ENCODE measurements around the gene PBX1.

PBX1 gene

GRCh38 chr1:164774819-164775654 lies 216.1 kb downstream of the PBX1 start:
- DNase-seq = no peak
- in situ Hi-C loops (cut with HindIII; ENCODE audit: low pct_ligation_motif_present, low pct_unique_long_range_greater_than_20kb, low sequenced_read_pairs) = no loop called here

DNA sequence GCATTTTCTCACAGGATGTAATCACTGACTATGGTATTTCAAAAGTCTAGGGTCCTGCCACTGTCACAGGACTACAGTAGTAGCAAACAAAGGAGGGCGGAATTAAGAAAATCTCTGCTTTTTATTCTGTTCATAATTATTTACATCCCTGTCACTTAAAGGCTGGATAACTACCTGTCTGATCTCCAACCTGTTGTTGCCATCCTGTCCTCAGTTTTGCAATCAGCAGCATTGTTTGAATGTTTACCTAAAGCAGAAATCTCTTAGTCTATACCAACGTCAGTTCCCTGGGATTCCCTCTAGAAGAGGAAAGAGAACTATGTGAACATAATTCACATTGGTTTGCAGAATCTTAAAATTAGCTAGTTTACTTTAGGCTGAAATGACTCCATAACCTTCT lies 218.5 kb downstream of the PBX1 start:
- in situ Hi-C loops (cut with HindIII; ENCODE audit: low pct_ligation_motif_present, low pct_unique_long_range_greater_than_20kb, low sequenced_read_pairs) = no loop called here
- DNase-seq = no peak

- in situ Hi-C loops (cut with HindIII; ENCODE audit: low pct_ligation_motif_present, low pct_unique_long_range_greater_than_20kb, low sequenced_read_pairs) = no loop called here
- DNase-seq = no peak
Measured at GRCh38 chr1:164779376-164779775, 220.4 kb downstream of the PBX1 start.

- DNase-seq = no peak
- in situ Hi-C loops (cut with HindIII; ENCODE audit: low pct_ligation_motif_present, low pct_unique_long_range_greater_than_20kb, low sequenced_read_pairs) = no loop called here
Measured at GRCh38 chr1:164780111-164780812, 221.3 kb downstream of the PBX1 start.

- DNase-seq = no peak
- in situ Hi-C loops (cut with HindIII; ENCODE audit: low pct_ligation_motif_present, low pct_unique_long_range_greater_than_20kb, low sequenced_read_pairs) = no loop called here
Measured at GRCh38 chr1:164780863-164781262, 221.9 kb downstream of the PBX1 start.

DNA sequence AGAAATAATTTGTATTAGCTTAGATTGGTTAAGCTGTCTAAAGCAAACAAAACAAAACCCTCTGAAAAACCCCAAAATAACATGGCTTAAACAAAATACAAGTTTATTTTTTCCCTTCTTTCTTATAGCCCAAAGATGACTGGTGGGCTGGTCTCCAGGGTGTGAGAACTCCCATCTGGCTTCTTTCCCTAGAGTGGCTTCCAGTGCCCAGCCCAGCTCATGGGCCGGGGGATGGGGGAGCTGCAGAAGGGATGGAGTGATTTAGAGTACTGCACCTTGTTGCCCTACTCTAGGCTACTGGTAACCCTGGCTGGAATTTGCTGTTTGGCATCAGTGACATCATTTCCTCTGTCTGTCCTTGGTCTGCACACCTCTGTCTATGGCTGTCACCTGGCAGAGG lies 223.0 kb downstream of the PBX1 start:
- no peak for DNase-seq
- in situ Hi-C loops (cut with HindIII; ENCODE audit: low pct_ligation_motif_present, low pct_unique_long_range_greater_than_20kb, low sequenced_read_pairs) = no loop called here

DNA sequence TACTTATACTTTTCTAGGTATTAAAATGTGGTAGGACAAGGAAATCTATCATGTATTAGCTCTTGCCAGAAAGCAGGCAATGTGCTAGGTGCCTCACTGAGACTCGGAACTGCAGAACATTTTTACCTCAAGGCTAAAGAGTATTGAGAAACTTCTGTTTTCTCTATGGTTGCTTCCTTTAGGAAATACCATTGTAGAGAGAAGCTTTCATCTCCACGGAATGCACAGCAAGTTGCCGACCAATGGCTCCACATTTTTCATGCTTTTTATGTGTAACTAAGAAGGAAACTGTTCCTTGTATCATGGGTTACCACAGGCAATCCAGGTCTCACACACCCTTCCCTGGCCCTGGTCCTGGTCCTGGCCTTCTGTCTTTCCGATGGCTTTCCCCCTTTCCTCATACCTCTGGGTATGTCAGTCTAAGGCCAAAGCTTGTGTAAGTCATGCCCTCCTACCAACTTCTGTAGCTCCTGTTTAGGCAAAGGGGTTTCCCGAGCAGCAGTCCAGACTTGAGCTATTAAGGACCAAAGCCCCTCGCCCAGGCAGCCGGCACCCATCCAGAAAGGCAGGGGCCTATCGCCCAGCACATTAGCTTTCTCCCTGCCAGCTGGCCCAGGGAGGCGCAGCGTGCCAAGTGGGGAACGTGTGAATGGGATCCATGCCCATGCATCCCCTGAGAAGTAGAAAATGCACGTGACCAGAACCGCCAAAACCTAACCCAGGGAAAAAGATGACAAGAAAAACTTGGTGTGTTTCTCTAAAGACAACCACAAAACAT lies 225.0 kb downstream of the PBX1 start:
- in situ Hi-C loops (cut with HindIII; ENCODE audit: low pct_ligation_motif_present, low pct_unique_long_range_greater_than_20kb, low sequenced_read_pairs) = no loop called here
- no peak for DNase-seq

- DNase-seq = no peak
- in situ Hi-C loops (cut with HindIII; ENCODE audit: low pct_ligation_motif_present, low pct_unique_long_range_greater_than_20kb, low sequenced_read_pairs) = no loop called here
Measured at GRCh38 chr1:164784960-164785359, 226.0 kb downstream of the PBX1 start.

DNA sequence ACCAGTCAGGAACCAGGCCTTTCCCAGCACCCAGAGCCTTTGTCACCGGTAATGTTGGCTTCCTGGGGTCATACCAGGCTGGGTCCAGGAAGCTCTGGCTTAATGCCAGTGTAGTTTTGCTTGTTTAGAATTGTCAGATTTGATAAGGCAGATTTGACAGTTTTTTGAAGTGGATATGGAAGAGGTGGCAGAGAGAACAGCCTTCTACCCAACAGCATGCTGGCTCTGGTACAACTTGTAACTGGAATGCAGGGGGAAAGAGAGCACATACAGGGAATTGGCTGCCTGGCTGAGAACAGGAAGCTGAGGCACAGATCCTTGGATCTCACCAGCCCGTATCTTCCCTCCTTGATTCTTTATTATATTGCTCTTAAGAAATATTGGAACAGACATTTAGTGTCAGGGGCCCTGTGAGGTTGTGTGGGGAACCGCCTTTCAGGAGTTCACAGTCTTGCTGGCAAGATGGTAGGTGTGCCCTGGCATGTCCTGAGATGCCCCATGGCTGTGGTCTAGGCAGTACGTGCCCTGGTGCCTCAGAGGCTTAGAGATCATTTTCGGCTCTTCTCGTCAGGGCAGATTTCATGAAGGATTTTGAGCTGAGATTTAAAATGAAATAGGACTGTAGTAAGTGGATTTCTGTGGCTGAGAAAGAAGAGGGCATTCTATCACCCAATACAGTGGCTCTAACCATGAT lies 227.0 kb downstream of the PBX1 start:
- in situ Hi-C loops (cut with HindIII; ENCODE audit: low pct_ligation_motif_present, low pct_unique_long_range_greater_than_20kb, low sequenced_read_pairs) = no loop called here

DNA sequence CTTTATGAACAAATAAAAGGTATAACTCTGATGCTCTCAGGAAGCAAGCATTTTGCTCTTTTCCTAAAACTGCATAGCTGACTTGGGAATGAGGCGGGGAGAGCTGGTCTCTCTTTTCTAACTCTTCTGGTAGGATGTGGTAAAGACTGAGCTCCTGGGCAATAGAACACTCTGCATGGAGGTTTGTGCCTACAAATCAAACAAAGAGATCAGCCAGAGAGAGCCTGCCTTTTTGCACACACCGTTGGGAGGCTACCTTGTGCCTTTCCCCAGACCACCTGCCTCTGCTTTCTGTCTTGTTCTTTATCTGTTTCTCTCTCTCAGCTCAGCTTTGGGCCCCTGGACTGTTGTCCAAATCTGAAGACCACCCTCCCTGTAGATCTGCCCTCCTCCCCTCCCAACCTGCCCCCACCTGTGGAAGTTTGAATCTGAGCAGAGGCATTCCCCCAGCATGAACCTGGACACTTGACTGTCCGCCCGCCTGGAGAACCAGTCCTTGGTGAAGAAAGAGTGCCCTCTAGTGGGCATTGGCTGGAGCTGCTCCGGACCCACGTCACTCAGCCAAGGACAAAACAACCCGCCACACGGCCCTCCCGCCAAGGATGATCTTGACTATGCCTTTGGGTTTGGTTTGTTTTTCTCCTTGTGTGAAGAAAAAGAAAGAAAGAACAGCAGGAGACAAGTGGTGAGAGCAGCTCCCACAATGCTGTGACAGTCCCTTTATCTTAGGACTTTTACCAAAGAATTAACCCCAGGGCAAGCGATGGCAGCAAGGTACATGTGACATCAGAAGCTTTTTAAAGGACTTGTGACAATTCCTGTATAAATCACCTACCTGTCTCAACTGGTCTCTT lies 228.2 kb downstream of the PBX1 start:
- DNase-seq = peak; percentile 84
- in situ Hi-C loops (cut with HindIII; ENCODE audit: low pct_ligation_motif_present, low pct_unique_long_range_greater_than_20kb, low sequenced_read_pairs) = no loop called here

More for the DNA sequence above, 227.0 kb downstream of the PBX1 start:
- no peak for DNase-seq

GRCh38 chr1:164787834-164788231 lies 228.8 kb downstream of the PBX1 start:
- in situ Hi-C loops (cut with HindIII; ENCODE audit: low pct_ligation_motif_present, low pct_unique_long_range_greater_than_20kb, low sequenced_read_pairs) = no loop called here
- no peak for DNase-seq

DNA sequence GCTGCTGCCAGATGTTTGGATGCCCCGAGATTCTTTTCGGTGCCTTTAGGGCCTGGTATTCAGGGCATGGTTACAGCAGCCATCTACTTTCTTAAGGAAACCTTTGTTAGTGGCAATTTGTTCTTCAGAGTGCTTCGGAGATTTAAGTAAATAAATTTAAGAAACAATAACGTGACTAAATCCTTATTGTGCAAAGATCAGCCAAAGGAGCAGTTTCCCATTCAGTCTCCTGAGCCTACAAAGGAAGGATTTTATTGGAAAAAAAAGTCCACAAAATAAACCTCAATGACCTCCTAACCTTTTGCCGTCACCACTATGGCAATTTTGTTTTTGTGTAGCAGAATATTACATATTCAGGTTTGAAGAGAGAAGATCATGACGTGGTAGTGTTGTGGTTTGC lies 231.1 kb downstream of the PBX1 start:
- in situ Hi-C loops (cut with HindIII; ENCODE audit: low pct_ligation_motif_present, low pct_unique_long_range_greater_than_20kb, low sequenced_read_pairs) = no loop called here
- no peak for DNase-seq

- in situ Hi-C loops (cut with HindIII; ENCODE audit: low pct_ligation_motif_present, low pct_unique_long_range_greater_than_20kb, low sequenced_read_pairs) = no loop called here
- DNase-seq = no peak
Measured at GRCh38 chr1:164792410-164793004, 233.5 kb downstream of the PBX1 start.

GRCh38 chr1:164794356-164794755 lies 235.4 kb downstream of the PBX1 start:
- in situ Hi-C loops (cut with HindIII; ENCODE audit: low pct_ligation_motif_present, low pct_unique_long_range_greater_than_20kb, low sequenced_read_pairs) = no loop called here
- DNase-seq = peak; percentile 72

DNA sequence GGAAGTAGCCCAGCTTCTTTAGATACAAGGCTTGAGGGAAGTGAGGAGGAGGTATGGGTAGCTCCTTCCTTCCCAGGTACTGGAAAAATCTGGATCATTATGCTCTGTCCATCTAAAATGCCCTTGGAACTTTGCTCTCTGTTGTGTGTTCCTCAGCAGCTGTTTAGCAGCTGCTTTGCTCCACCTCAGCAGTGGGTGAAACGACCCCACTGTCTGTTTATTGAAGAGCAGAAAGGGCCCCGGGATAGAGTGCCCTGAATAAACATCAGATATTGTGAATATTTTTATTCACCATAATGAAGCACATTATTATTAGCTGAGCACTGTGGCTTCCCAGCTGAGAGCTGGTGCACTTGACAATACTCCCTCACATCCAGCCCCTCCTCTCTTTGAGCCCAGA lies 237.9 kb downstream of the PBX1 start:
- in situ Hi-C loops (cut with HindIII; ENCODE audit: low pct_ligation_motif_present, low pct_unique_long_range_greater_than_20kb, low sequenced_read_pairs) = no loop called here
- DNase-seq = no peak

GRCh38 chr1:164801246-164801731 lies 242.3 kb downstream of the PBX1 start:
- DNase-seq = no peak
- in situ Hi-C loops (cut with HindIII; ENCODE audit: low pct_ligation_motif_present, low pct_unique_long_range_greater_than_20kb, low sequenced_read_pairs) = no loop called here

DNA sequence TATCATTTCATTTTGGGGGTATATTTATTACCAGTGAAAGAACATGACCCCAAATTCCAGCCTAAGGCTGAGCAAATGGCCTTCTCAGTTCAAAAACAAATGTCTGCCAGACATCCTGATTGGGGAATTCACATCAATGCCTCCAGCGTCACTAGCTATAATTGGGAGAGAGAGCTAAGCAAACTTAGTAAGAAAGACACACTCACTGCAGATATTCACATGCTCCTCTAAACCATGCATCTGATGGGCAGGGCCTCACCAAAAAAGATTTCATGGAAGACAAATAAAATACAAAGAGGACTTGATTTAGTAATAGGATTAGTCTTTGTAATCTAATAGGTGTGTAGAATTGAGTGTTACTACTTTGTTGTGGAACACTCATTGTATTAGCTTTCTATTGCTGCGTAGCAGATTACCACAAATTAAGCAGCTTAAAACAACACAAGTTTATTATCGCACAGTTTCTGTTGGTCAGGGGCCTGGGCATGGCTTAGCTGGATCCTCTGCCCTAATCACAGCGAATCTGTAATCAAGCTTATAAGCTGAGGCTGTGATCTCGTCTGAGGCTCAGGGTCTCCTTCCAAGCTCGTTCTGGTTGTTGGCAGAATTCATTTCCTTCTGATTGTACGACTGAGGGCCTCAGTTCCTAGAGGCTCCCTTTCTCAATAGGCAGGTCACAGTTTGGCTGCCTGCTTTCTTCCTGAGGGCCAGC lies 243.0 kb downstream of the PBX1 start:
- no peak for DNase-seq
- in situ Hi-C loops (cut with HindIII; ENCODE audit: low pct_ligation_motif_present, low pct_unique_long_range_greater_than_20kb, low sequenced_read_pairs) = no loop called here

All from ACHN (cell line).